Subcutaneous adipose tissue (tissue), 4 donors: ENCODE measurements around the gene FBXO46. TPM values are rescaled to one million over a fixed set of nuclear protein-coding genes. Genes with fewer than 3 reads are reported as not detected.

Source experiments
- CTCF ChIP-seq: fragments of 450-650 bp; IDR thresholded peaks from one replicate; pipeline ENCODE4 v1.5.1; 2016; ENCODE audit warnings: low read depth, mild to moderate bottlenecking, control low read depth, antibody characterized with exemption, moderate library complexity
- total RNA-seq, 4 donors: library from RNA; depleted of rRNA; stranded (reverse); fragments of >200 nt; gene quantifications; one replicate each; pipeline ENCODE4 v1.1.0, GENCODE V29; 2016

Gene FBXO46
- total RNA-seq, 4 donors from 2014 or later = 5.1 to 12.1 (median 6.0) TPM

DNA sequence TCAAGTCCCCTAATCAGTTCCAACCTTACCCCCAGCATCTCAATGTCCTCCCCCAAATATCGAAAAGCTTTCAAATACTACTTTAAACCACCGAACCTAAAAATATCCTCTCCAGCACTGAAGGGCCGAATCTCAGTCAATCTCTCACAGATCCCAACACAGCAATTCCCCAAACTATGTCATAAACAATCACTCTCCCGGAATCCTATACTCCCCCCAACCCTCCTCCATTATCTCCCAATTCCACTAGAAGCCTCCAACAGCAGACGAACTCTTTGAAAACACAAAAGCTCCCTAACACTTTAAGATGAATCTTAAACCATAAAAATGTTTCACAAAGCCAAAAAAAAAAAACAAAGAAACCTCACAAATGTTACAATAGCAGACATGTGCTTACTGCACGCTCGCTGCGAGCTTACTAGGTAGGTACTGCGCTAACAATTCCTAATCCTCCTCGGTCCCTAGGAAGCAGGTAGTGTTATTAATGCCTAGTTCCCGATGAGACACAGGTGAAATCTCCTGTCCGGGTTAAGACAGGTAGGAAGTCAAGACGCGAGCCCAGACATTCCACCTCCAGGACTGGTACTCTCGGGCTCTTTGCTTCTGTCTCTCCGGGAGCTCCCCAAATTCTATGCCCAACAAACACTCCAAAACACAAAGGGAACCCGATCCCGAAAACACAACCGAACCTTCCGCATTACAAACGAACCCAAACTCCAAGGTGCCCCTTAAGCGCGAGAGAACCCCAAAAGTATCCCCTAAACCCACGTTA, 14.2 kb downstream of the FBXO46 start:
- TF ChIP-seq CTCF = no peak

DNA sequence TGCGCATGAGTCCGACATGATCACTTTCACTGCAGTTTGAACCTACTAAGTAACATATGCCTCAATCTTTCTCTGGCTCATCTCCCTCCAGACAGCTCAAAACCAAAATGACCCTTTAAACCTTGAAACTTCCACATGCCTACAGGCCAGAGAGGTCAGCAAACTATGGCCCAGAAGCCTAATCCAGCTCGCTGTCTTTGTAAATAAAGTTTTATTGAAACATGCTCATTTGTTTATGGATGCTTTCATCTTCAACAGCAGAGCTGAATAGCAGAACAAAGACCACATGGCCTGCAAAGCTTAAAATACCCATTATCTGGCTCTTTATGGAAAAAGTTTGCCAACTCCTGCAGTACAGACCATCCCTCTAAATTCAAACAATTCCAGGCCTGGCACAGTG, 15.6 kb downstream of the FBXO46 start:
- no peak for TF ChIP-seq CTCF

GRCh38 chr19:45713141-45713540, 17.6 kb downstream of the FBXO46 start:
- TF ChIP-seq CTCF = no peak

- no peak for TF ChIP-seq CTCF
Measured at GRCh38 chr19:45712699-45713067, 18.0 kb downstream of the FBXO46 start.

- TF ChIP-seq CTCF = no peak
Measured at GRCh38 chr19:45711851-45712698, 18.6 kb downstream of the FBXO46 start.

GRCh38 chr19:45710356-45711130, 20.2 kb downstream of the FBXO46 start:
- TF ChIP-seq CTCF = no peak
